GM18505 (cell line): ENCODE measurements around the gene DPF1.
"Not testable (repeated sequence)": the region's sequence is repeated elsewhere in the genome, so short reads cannot be mapped to it uniquely, and the experiment has no call there.

Experiments used
- ATAC-seq: cut with Tn5 transposase; IDR thresholded peaks from one replicate; pipeline ENCODE4 v1.9.1; 2021; ENCODE audit not compliant: unreplicated experiment
- POLR2A ChIP-seq: IDR thresholded peaks from 4 replicates; pipeline ENCODE4 v1.6.1; 2011; ENCODE audit warnings: borderline replicate concordance; ENCODE audit not compliant: insufficient read depth, insufficient read length; ENCODE audit errors: extremely low read depth

Gene DPF1

GRCh38 chr19:38234615-38235014 is 10.6 kb upstream of the DPF1 start:
- TF ChIP-seq POLR2A = no peak
- ATAC-seq = no peak

- TF ChIP-seq POLR2A = no peak
- no peak for ATAC-seq
Measured at GRCh38 chr19:38233740-38234251, 9.8 kb upstream of the DPF1 start.

GRCh38 chr19:38231918-38232317 is 7.9 kb upstream of the DPF1 start:
- no peak for TF ChIP-seq POLR2A
- ATAC-seq = no peak

- ATAC-seq = not testable (repeated sequence)
Measured at GRCh38 chr19:38230506-38231133, 6.6 kb upstream of the DPF1 start.

- no peak for TF ChIP-seq POLR2A
- peak; percentile 79 for ATAC-seq
Measured at GRCh38 chr19:38229585-38230073, 5.6 kb upstream of the DPF1 start.

- no peak for ATAC-seq
- TF ChIP-seq POLR2A = no peak
Measured at GRCh38 chr19:38228491-38229439, 4.7 kb upstream of the DPF1 start.

GRCh38 chr19:38228005-38228377 is 4.0 kb upstream of the DPF1 start:
- ATAC-seq = no peak
- TF ChIP-seq POLR2A = no peak

GRCh38 chr19:38227287-38228004 is 3.4 kb upstream of the DPF1 start:
- TF ChIP-seq POLR2A = no peak
- ATAC-seq = no peak

- ATAC-seq = not testable (repeated sequence)
Measured at GRCh38 chr19:38224863-38225218, 819 bp upstream of the DPF1 start.

GRCh38 chr19:38223617-38224013 is 407 bp downstream of the DPF1 start:
- no peak for TF ChIP-seq POLR2A
- ATAC-seq = no peak

- TF ChIP-seq POLR2A = no peak
- no peak for ATAC-seq
Measured at GRCh38 chr19:38223119-38223523, 901 bp downstream of the DPF1 start.

- no peak for ATAC-seq
- TF ChIP-seq POLR2A = no peak
Measured at GRCh38 chr19:38221919-38222830, 1.8 kb downstream of the DPF1 start.

GRCh38 chr19:38221421-38221820 is 2.6 kb downstream of the DPF1 start:
- ATAC-seq = no peak
- TF ChIP-seq POLR2A = no peak
